OCI-LY1 (cell line): Measurements from ENCODE around the gene CALCOCO1.

Experiments
- EZH2 ChIP-seq: fragments of 200-600 bp; sonication (generic), shearing (Covaris generic); IDR thresholded peaks from 2 replicates; pipeline ENCODE4 v1.8.0; 2017; ENCODE audit warnings: borderline replicate concordance, mixed run types, mild to moderate bottlenecking, antibody characterized with exemption, low read length, moderate library complexity, mixed read lengths
- TF ChIP-seq, protein P1 (sequence below): fragments of 200-600 bp; sonication (generic), shearing (Covaris generic); IDR thresholded peaks from 2 replicates; pipeline ENCODE4 v1.5.1; 2017; ENCODE audit warnings: mild to moderate bottlenecking, antibody characterized with exemption, low read length, moderate library complexity, mixed read lengths

GRCh38 chr12:53659571-53659981 is 67.7 kb downstream of the CALCOCO1 start:
- TF ChIP-seq, protein P1, sequence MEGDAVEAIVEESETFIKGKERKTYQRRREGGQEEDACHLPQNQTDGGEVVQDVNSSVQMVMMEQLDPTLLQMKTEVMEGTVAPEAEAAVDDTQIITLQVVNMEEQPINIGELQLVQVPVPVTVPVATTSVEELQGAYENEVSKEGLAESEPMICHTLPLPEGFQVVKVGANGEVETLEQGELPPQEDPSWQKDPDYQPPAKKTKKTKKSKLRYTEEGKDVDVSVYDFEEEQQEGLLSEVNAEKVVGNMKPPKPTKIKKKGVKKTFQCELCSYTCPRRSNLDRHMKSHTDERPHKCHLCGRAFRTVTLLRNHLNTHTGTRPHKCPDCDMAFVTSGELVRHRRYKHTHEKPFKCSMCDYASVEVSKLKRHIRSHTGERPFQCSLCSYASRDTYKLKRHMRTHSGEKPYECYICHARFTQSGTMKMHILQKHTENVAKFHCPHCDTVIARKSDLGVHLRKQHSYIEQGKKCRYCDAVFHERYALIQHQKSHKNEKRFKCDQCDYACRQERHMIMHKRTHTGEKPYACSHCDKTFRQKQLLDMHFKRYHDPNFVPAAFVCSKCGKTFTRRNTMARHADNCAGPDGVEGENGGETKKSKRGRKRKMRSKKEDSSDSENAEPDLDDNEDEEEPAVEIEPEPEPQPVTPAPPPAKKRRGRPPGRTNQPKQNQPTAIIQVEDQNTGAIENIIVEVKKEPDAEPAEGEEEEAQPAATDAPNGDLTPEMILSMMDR = no peak
- TF ChIP-seq EZH2 = no peak
